DMS153 (cell line): ENCODE results near the gene EGLN3.
A peak's percentile ranks its signal among the peaks of the same experiment; 100 is the strongest.

Experiments used
- DNase-seq: peaks from one replicate; lab custom pipeline; 2025; lab: John Stamatoyannopoulos, UW

EGLN3 gene

GRCh38 chr14:33962016-33962415 lies 11.1 kb upstream of the EGLN3 start:
- no peak for DNase-seq

- no peak for DNase-seq
These were observed 8.8 kb upstream of the EGLN3 start for GRCh38 chr14:33959692-33960151.

GRCh38 chr14:33958605-33959226 lies 7.8 kb upstream of the EGLN3 start:
- DNase-seq, result no peak

- no peak for DNase-seq
These were observed 7.1 kb upstream of the EGLN3 start for GRCh38 chr14:33957993-33958392.

- DNase-seq, result no peak
These were observed 6.4 kb upstream of the EGLN3 start for GRCh38 chr14:33957299-33957698.

GRCh38 chr14:33956640-33957039 lies 5.8 kb upstream of the EGLN3 start:
- no peak for DNase-seq

GRCh38 chr14:33954016-33954598 lies 3.2 kb upstream of the EGLN3 start:
- DNase-seq, result no peak

GRCh38 chr14:33952541-33952940 lies 1.7 kb upstream of the EGLN3 start:
- DNase-seq, result no peak

GRCh38 chr14:33951183-33951840 lies 438 bp upstream of the EGLN3 start:
- DNase-seq, result no peak

GRCh38 chr14:33949411-33949893 lies 1.4 kb downstream of the EGLN3 start:
- DNase-seq, result no peak

GRCh38 chr14:33948869-33949408 lies 1.9 kb downstream of the EGLN3 start:
- DNase-seq, result no peak

- no peak for DNase-seq
These were observed 2.6 kb downstream of the EGLN3 start for GRCh38 chr14:33948145-33948868.

GRCh38 chr14:33946679-33947476 lies 4.0 kb downstream of the EGLN3 start:
- no peak for DNase-seq

- no peak for DNase-seq
These were observed 5.4 kb downstream of the EGLN3 start for GRCh38 chr14:33945210-33946088.

GRCh38 chr14:33943096-33943883 lies 7.6 kb downstream of the EGLN3 start:
- peak; percentile 90 for DNase-seq

- no peak for DNase-seq
These were observed 9.2 kb downstream of the EGLN3 start for GRCh38 chr14:33941718-33942117.

GRCh38 chr14:33940561-33941011 lies 10.3 kb downstream of the EGLN3 start:
- no peak for DNase-seq

- DNase-seq, result peak; percentile 78
These were observed 12.5 kb downstream of the EGLN3 start for GRCh38 chr14:33938131-33938949.

GRCh38 chr14:33936391-33936790 lies 14.5 kb downstream of the EGLN3 start:
- no peak for DNase-seq
